Upper lobe of left lung (tissue), 6 donors: ENCODE measurements around the gene LSM14A. TPM values are rescaled to one million over a fixed set of nuclear protein-coding genes. Genes with fewer than 3 reads are reported as not detected.
"Not testable (repeated sequence)": the region's sequence is repeated elsewhere in the genome, so short reads cannot be mapped to it uniquely, and the experiment has no call there.

Source experiments
- ATAC-seq, 2 donors: fragments of 200-7000 bp; cut with Tn5 transposase; one replicate each; pipeline ENCODE4 v1.9.1; 2022; ENCODE audit warnings: mild to moderate bottlenecking in 2 of 2, moderate library complexity in 2 of 2; ENCODE audit not compliant: low FRiP score in 2 of 2
- DNase-seq, 2 donors: peaks; one replicate each; pipeline ENCODE4 v3.0.0-alpha.2; 2019 to 2020
- H3K27ac ChIP-seq, 4 donors: fragments of 200-600 bp; sonication (generic); one replicate each; pipeline ENCODE4 v1.5.1; 2016 to 2019
- H3K27me3 ChIP-seq, 4 donors: fragments of 200-600 bp; sonication (generic); one replicate each; pipeline ENCODE4 v1.5.1; 2017 to 2019
- H3K36me3 ChIP-seq, 4 donors: fragments of 200-600 bp; sonication (generic); one replicate each; pipeline ENCODE4 v1.5.1; 2016 to 2019
- H3K4me1 ChIP-seq, 4 donors: fragments of 200-600 bp; sonication (generic); one replicate each; pipeline ENCODE4 v1.5.1; 2018 to 2019
- H3K4me3 ChIP-seq, 4 donors: fragments of 200-600 bp; sonication (generic); one replicate each; pipeline ENCODE4 v1.5.1; 2017 to 2019; ENCODE audit warnings: mild to moderate bottlenecking in 2 of 4, moderate library complexity in 1 of 4
- H3K9me3 ChIP-seq, 4 donors: fragments of 200-600 bp; sonication (generic); one replicate each; pipeline ENCODE4 v1.5.1; 2018 to 2019
- EP300 ChIP-seq, 4 donors: sonication (generic); formaldehyde crosslinking; IDR thresholded peaks; one replicate each; pipeline ENCODE4 v1.5.1; 2017; ENCODE audit warnings: antibody characterized with exemption in 4 of 4, control low read depth in 2 of 4
- POLR2A ChIP-seq, 4 donors: fragments of 450-650 bp; IDR thresholded peaks; one replicate each; pipeline ENCODE4 v1.5.1; 2016 to 2017; ENCODE audit warnings: antibody characterized with exemption in 4 of 4, mild to moderate bottlenecking in 2 of 4
- POLR2AphosphoS5 ChIP-seq, 2 donors: sonication (generic); formaldehyde crosslinking; IDR thresholded peaks; one replicate each; pipeline ENCODE4 v1.5.1; 2017; ENCODE audit warnings: antibody characterized with exemption in 2 of 2
- WGBS, 2 donors: methylation state at CpG; one replicate each; pipeline ENCODE4 v1.1.5; 2017 to 2018; 5-methylcytosine and 5-hydroxymethylcytosine counted together
- total RNA-seq, 6 donors: library from RNA; depleted of rRNA in 4 of 6; stranded (reverse); fragments of >200 nt in 4 of 6; gene quantifications; one replicate each; pipeline versions ENCODE4 v1.1.0 to v1.2.1, GENCODE V29; 2016 to 2021
- TF ChIP-seq, protein P1 (sequence below), 6 experiments: fragments of 450-650 bp in 4 of 6; fragments of 200-600 bp in 2 of 6; sonication (generic) in 2 of 6; IDR thresholded peaks; one replicate each; pipeline ENCODE4 v1.5.1; 2016 to 2019; ENCODE audit warnings: antibody characterized with exemption in 6 of 6
- donor health status: DM: no; HTN: no; CAD: no; lungs with moderate emphysema.
- donor health status: DM: no; HTN: yes; CAD: no; lungs with severe emphysema.

The LSM14A gene
- total RNA-seq, 6 donors from 2014 or later = 85.2 to 212 (median 96.3) TPM

DNA sequence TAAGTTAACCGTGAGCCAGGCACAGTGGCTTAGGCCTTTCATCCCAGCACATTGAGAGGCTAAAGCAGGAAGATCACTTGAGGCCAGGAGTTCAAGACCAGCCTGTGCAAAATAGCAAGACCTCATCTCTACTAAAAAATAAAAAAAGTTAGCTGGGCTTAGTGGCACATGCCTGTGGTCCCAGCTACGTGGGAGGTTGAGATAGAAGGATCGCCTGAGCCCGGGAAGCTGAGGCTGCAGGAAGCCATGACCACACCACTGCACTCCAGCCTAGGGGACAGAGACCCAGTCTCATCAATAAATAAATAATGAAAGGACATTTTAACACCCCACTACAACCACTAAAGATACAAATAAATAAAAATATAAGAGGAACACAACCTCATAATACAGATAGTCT lies 21.6 kb downstream of the LSM14A start:
- Histone ChIP-seq H3K4me1 (peaks cover 19 to 25% (median 22%) of the 10 kb centered on the region in 4 donors), H3K36me3 (peaks cover 23 to 49% (median 38%) of the 10 kb centered on the region in 4 donors), H3K27ac (no peak overlapping the region), H3K27me3 (no peaks in the 10 kb centered on the region), H3K9me3 (no peaks in the 10 kb centered on the region), H3K4me3 (no peak overlapping the region)
- WGBS, 2 donors = 79 to 90% methylated on average over 4 of the region's 4 CpGs
- TF ChIP-seq POLR2A (IDR thresholded peaks at IDR 0.05) = no peak
- no peak for TF ChIP-seq EP300 (IDR thresholded peaks at IDR 0.05)
- TF ChIP-seq, protein P1, sequence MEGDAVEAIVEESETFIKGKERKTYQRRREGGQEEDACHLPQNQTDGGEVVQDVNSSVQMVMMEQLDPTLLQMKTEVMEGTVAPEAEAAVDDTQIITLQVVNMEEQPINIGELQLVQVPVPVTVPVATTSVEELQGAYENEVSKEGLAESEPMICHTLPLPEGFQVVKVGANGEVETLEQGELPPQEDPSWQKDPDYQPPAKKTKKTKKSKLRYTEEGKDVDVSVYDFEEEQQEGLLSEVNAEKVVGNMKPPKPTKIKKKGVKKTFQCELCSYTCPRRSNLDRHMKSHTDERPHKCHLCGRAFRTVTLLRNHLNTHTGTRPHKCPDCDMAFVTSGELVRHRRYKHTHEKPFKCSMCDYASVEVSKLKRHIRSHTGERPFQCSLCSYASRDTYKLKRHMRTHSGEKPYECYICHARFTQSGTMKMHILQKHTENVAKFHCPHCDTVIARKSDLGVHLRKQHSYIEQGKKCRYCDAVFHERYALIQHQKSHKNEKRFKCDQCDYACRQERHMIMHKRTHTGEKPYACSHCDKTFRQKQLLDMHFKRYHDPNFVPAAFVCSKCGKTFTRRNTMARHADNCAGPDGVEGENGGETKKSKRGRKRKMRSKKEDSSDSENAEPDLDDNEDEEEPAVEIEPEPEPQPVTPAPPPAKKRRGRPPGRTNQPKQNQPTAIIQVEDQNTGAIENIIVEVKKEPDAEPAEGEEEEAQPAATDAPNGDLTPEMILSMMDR (IDR thresholded peaks at IDR 0.05) = no peak
- no peak for ATAC-seq
- DNase-seq = no peak

DNA sequence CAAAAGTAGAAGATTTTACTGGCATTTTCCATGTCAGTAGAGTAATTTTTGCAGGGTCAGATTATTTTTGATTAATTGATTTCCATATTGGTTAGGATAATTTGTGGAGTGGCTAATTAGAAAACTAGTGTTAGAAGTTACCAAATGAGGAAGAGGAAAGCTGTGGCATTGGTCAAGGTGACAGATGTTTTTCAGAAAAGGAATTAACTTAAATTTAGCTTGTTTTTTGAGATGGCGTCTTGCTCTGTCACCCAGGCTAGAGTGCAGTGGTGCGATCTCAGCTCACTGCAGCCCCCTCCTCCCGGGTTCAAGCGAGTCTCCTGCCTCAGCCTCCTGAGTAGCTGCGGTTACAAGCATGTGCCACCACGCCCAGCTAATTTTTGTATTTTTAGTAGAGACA lies 28.8 kb downstream of the LSM14A start:
- 82 to 85% methylated on average over 6 of the region's 6 CpGs for WGBS, 2 donors
- H3K27me3 ChIP-seq = no peaks in the 10 kb centered on the region
- H3K36me3 ChIP-seq = peaks cover 12 to 86% (median 42%) of the 10 kb centered on the region in 4 donors
- no peak for TF ChIP-seq POLR2A (IDR thresholded peaks at IDR 0.05)
- no peak for TF ChIP-seq EP300 (IDR thresholded peaks at IDR 0.05)
- no peak for TF ChIP-seq POLR2AphosphoS5 (IDR thresholded peaks at IDR 0.05)
- TF ChIP-seq, protein P1 (IDR thresholded peaks at IDR 0.05) = no peak
- H3K4me3 ChIP-seq = no peak overlapping the region
- no peaks in the 10 kb centered on the region for H3K9me3 ChIP-seq
- no peaks in the 10 kb centered on the region for H3K4me1 ChIP-seq
- DNase-seq = no peak
- no peak for ATAC-seq
- no peak overlapping the region for H3K27ac ChIP-seq

DNA sequence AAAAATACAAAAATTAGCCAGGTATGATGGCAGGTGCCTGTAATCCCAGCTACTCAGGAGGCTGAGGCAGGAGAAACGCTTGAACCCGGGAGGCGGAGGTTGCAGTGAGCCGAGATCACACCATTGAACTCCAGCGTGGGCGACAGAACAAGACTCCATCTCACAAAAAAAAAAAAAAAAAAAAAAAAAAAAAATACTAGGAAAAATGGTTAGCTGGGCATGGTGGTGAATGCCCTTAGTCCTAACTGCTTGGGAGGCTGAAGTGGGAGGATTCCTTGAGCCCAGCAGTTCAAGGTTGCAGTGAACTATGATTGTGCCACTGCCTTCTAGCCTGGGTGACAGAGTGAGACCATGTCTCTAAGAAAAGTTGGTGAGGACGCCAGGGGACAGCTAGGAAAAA lies 33.0 kb downstream of the LSM14A start:
- not testable (repeated sequence) for H3K27me3 ChIP-seq, H3K4me3 ChIP-seq, ATAC-seq, H3K9me3 ChIP-seq, H3K27ac ChIP-seq, H3K4me1 ChIP-seq, DNase-seq
- WGBS, 2 donors = 95 to 96% methylated on average over 7 of the region's 7 CpGs
- H3K36me3 ChIP-seq = peaks cover 2 to 78% (median 19%) of the 10 kb centered on the region in 4 donors

DNA sequence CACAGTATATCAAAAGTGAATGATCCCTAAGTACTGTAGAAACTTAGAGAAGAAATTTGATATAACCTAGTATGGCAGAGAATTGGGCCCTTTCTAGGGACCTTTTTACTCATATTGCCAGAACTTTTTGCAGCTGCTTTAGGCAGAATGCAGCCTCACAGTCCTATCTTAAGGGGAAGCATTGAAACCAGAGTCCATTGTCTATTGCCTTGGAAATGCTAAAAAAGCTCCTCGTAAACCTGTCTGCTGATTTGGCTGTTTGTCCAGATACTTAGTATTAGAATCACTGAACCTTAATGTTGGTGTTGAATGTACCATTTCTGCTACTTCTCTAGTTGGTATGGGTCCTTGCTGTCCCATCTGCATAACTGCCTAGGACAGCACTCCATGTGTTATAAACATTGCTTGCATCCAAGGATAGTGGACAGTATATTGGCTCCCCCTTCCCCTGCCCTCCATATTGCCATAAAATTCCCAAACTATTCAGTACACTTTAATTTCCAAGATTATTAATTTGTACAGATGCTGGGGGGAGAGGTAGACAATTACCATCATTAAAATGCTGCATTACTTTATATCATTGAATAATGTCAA lies 36.1 kb downstream of the LSM14A start:
- TF ChIP-seq, protein P1 (IDR thresholded peaks at IDR 0.05) = no peak
- no peak for TF ChIP-seq POLR2A (IDR thresholded peaks at IDR 0.05)
- no peak for TF ChIP-seq EP300 (IDR thresholded peaks at IDR 0.05)
- TF ChIP-seq POLR2AphosphoS5 (IDR thresholded peaks at IDR 0.05) = no peak
- 100% methylated on average over 1 of the region's 1 CpG for WGBS, 2 donors
- H3K4me1 ChIP-seq = no peaks in the 10 kb centered on the region
- no peak overlapping the region for H3K4me3 ChIP-seq
- no peaks in the 10 kb centered on the region for H3K27me3 ChIP-seq
- ATAC-seq = no peak
- DNase-seq = no peak
- H3K9me3 ChIP-seq = no peaks in the 10 kb centered on the region
- no peak overlapping the region for H3K27ac ChIP-seq
- H3K36me3 ChIP-seq = peaks cover 6 to 78% (median 23%) of the 10 kb centered on the region in 4 donors

DNA sequence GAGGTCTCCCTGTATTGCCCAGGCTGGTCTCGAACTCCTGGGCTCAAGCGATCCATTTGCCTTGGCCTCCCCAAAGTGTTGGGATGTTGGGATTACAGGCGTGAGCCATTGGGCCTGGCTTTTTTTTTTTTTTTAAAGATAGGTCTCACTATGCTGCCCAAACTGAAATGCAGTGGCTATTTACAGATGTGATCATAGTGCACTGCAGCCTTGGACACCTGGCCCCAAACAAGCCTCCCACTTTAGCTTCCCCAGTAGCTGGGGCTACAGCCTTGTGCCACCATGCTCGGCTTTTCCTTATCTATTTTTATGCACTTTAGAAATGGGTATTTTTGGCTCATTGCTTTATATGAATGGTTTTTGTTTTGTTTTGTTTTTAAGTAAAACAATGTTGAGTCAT lies 37.4 kb downstream of the LSM14A start:
- Histone ChIP-seq H3K4me3 (no peak overlapping the region), H3K27me3 (no peaks in the 10 kb centered on the region), H3K4me1 (no peaks in the 10 kb centered on the region), H3K27ac (no peak overlapping the region), H3K9me3 (no peaks in the 10 kb centered on the region), H3K36me3 (peaks cover 8 to 88% (median 27%) of the 10 kb centered on the region in 4 donors)
- TF ChIP-seq, protein P1 (IDR thresholded peaks at IDR 0.05) = no peak
- TF ChIP-seq EP300 (IDR thresholded peaks at IDR 0.05) = no peak
- no peak for TF ChIP-seq POLR2AphosphoS5 (IDR thresholded peaks at IDR 0.05)
- no peak for TF ChIP-seq POLR2A (IDR thresholded peaks at IDR 0.05)
- 92% methylated on average over 4 of the region's 4 CpGs for WGBS, 2 donors
- DNase-seq = no peak
- ATAC-seq = no peak
